DOHH2 (cell line): ENCODE data around the gene CHN2.

Experiments used
- EZH2phosphoT487 ChIP-seq: fragments of 200-600 bp; sonication (generic); IDR thresholded peaks from 2 replicates; pipeline ENCODE4 v1.6.1; 2017; ENCODE audit warnings: borderline replicate concordance, mild to moderate bottlenecking, antibody characterized with exemption, low read length, moderate library complexity, mixed read lengths
- TF ChIP-seq, protein P1 (sequence below): fragments of 200-600 bp; sonication (generic); IDR thresholded peaks from one replicate; pipeline ENCODE4 v1.5.1; 2014; ENCODE audit warnings: antibody characterized with exemption, mild to moderate bottlenecking, low read depth, low read length; ENCODE audit not compliant: poor library complexity, severe bottlenecking

DNA sequence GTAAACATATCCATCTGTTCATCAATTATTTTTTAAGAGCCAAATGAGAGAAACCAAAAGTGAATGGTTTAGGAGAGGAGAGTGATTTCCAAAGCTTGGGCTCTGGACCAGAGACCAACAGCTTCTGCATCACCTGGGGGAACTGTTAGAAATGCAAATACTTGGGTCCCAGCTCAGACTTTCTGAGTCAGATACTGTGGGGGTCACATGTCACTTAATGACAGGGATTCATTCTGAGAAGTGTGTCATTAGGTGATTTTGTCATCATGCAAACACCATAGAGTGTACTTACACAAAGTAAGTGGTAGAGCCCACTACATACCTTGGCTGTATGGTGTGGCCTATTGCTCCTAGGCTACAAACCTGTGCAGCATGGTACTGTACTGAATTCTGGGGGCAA is 240.6 kb downstream of the CHN2 start:
- TF ChIP-seq, protein P1, sequence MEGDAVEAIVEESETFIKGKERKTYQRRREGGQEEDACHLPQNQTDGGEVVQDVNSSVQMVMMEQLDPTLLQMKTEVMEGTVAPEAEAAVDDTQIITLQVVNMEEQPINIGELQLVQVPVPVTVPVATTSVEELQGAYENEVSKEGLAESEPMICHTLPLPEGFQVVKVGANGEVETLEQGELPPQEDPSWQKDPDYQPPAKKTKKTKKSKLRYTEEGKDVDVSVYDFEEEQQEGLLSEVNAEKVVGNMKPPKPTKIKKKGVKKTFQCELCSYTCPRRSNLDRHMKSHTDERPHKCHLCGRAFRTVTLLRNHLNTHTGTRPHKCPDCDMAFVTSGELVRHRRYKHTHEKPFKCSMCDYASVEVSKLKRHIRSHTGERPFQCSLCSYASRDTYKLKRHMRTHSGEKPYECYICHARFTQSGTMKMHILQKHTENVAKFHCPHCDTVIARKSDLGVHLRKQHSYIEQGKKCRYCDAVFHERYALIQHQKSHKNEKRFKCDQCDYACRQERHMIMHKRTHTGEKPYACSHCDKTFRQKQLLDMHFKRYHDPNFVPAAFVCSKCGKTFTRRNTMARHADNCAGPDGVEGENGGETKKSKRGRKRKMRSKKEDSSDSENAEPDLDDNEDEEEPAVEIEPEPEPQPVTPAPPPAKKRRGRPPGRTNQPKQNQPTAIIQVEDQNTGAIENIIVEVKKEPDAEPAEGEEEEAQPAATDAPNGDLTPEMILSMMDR, result no peak
- no peak for TF ChIP-seq EZH2phosphoT487
